ENCODE measurements around the gene PRAF2. TPM values are rescaled to one million over a fixed set of nuclear protein-coding genes. Genes with fewer than 3 reads are reported as not detected.

PRAF2 gene
- total RNA-seq, 4 donors from 2014 or later = 9.6 to 20.9 (median 17.2) TPM

DNA sequence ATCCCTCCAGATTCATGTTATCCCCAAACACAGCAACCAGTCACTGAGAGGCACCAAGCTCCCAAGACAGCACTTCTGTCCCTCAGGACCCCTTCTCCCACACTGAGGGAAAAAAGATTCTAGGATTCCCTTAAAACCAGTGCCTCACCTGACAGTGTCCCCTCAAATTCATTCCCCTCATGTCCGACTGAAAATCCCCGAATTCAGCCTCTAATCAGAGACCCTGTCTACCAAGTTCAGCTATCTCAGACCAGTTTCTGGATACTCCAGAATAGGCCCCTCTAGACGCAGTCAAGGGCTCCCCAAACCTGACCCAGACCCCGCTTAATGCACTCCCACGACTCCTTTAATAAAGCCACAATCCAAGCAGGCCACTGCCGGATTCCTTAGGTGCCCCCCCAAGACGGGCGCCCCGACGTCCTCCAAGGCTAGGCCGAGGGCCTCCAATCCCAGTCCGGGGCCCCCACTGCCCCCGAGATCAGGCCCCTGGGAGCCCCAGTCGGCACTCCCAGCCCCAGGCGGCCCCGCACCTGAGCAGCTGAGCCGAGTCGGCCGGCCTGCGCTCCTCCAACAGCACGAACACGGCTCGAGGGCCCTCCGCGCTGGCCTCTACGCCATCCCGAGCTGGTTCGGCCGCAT is 31.1 kb downstream of the PRAF2 start:
- Histone ChIP-seq H3K27ac (peak overlapping the region; percentile 97 to 100 (median 98)), H3K9me3 (no peaks in the 10 kb centered on the region), H3K4me1 (peaks cover 5 to 32% (median 9%) of the 10 kb centered on the region in 3 donors), H3K27me3 (no peaks in the 10 kb centered on the region), H3K36me3 (peaks cover 0 to 19% of the 10 kb centered on the region in 2 donors), H3K4me3 (peak overlapping the region; percentile 84 to 100)
- no peak for ATAC-seq
- TF ChIP-seq EP300 (IDR thresholded peaks at IDR 0.05) = no peak
- TF ChIP-seq POLR2AphosphoS5 (IDR thresholded peaks at IDR 0.05) = no peak
- no peak for TF ChIP-seq POLR2A (IDR thresholded peaks at IDR 0.05)
- TF ChIP-seq, protein P1, sequence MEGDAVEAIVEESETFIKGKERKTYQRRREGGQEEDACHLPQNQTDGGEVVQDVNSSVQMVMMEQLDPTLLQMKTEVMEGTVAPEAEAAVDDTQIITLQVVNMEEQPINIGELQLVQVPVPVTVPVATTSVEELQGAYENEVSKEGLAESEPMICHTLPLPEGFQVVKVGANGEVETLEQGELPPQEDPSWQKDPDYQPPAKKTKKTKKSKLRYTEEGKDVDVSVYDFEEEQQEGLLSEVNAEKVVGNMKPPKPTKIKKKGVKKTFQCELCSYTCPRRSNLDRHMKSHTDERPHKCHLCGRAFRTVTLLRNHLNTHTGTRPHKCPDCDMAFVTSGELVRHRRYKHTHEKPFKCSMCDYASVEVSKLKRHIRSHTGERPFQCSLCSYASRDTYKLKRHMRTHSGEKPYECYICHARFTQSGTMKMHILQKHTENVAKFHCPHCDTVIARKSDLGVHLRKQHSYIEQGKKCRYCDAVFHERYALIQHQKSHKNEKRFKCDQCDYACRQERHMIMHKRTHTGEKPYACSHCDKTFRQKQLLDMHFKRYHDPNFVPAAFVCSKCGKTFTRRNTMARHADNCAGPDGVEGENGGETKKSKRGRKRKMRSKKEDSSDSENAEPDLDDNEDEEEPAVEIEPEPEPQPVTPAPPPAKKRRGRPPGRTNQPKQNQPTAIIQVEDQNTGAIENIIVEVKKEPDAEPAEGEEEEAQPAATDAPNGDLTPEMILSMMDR (IDR thresholded peaks at IDR 0.05) = no peak
- 67% methylated on average over 1 of the region's 29 CpGs; no CpG with 5 or more reads in 1 of the 2 donors for WGBS, 2 donors (ENCODE audit: low coverage in 1 of 2)

DNA sequence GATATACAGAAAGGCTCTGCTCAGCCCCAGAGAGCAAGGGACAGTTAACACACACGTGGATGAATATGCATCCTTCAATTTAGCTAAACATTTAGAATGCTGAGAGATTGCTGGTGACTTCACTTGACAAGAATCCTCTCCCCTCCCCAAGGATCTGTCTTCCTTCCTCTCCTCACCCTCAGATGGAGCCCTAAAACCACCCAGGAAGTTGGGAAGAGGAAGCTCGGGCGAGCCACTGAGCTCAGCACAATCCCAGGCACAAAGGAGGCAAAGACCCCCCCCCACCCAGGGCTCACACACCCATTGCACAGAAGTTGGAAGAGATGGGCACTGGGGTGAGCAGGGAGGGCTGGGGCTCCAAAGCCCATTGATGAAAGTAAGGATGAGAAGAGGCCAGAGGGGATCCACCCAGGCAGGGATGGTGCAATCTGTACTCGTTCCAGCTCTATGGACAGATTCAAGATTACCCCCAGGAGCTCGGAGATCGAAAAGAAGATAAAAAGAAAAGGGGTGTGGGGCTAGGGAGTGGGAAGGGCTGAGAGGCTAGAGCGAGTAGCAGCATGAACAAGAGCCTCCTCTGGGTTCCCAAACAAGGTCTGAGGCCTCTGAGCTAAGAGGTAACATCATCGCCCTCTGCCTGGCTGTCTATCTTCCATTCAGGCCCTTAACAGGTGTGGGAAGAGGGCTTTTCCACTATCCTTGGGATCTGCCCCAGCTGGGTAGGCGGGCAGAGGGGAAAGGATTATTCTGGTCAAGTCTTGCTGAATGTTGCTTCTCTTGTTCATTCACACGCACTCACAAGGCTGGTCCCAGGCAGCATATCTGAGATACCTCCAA is 31.8 kb downstream of the PRAF2 start:
- no peaks in the 10 kb centered on the region for H3K27me3 ChIP-seq
- H3K27ac ChIP-seq = peak overlapping the region; percentile 97 to 100 (median 98)
- peaks cover 0 to 26% of the 10 kb centered on the region in 2 donors for H3K36me3 ChIP-seq
- H3K4me1 ChIP-seq = peaks cover 5 to 32% (median 9%) of the 10 kb centered on the region in 3 donors
- WGBS, 2 donors (ENCODE audit: low coverage in 1 of 2) = 3 to 20% methylated on average over 1 to 5 of the region's 10 CpGs
- no peak for ATAC-seq
- TF ChIP-seq EP300 (IDR thresholded peaks at IDR 0.05) (no peak), POLR2AphosphoS5 (IDR thresholded peaks at IDR 0.05) (no peak), POLR2A (IDR thresholded peaks at IDR 0.05) (peak; percentile 11 to 17)
- TF ChIP-seq, protein P1 (IDR thresholded peaks at IDR 0.05) = no peak
- H3K9me3 ChIP-seq = no peaks in the 10 kb centered on the region
- peak overlapping the region; percentile 84 to 100 for H3K4me3 ChIP-seq

DNA sequence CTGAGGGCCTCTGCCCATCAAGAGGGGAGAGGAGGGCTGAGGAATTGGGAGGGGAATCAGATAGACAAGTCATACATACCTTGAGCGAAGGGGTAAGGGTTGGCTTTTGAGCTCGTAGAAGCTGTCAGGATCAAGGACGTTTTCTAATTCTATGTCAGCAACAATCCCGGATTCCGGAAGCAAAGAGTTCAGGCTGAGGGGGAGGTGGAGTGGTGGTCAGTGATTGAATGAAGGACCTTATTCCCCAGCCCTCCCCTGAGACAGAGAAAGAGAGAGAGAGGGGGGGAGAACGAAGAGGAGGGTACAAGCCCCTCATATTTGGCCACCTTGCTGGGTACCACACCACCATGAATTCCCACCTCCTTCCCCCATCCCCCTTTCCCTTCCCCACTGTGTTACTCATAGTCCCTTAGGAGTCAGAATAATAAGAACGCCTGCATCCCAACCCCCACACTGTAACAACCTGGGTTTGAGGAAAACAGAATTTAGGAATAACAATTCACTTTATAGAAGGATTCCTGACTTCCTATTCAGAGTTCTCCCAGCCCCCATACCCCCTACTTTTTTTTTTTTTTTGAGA is 33.3 kb downstream of the PRAF2 start:
- no peak for ATAC-seq
- WGBS, 2 donors (ENCODE audit: low coverage in 1 of 2) = 6 to 50% methylated on average over 1 to 2 of the region's 7 CpGs
- H3K36me3 ChIP-seq = peaks cover 0 to 39% of the 10 kb centered on the region in 2 donors
- H3K4me1 ChIP-seq = peaks cover 5 to 37% (median 9%) of the 10 kb centered on the region in 3 donors
- H3K4me3 ChIP-seq = peak overlapping the region; percentile 84 to 100
- no peaks in the 10 kb centered on the region for H3K9me3 ChIP-seq
- no peak for TF ChIP-seq EP300 (IDR thresholded peaks at IDR 0.05)
- no peak for TF ChIP-seq POLR2A (IDR thresholded peaks at IDR 0.05)
- TF ChIP-seq, protein P1 (IDR thresholded peaks at IDR 0.05) = no peak
- TF ChIP-seq POLR2AphosphoS5 (IDR thresholded peaks at IDR 0.05) = no peak
- no peaks in the 10 kb centered on the region for H3K27me3 ChIP-seq
- H3K27ac ChIP-seq = peak overlapping the region; percentile 97 to 100 (median 98)

DNA sequence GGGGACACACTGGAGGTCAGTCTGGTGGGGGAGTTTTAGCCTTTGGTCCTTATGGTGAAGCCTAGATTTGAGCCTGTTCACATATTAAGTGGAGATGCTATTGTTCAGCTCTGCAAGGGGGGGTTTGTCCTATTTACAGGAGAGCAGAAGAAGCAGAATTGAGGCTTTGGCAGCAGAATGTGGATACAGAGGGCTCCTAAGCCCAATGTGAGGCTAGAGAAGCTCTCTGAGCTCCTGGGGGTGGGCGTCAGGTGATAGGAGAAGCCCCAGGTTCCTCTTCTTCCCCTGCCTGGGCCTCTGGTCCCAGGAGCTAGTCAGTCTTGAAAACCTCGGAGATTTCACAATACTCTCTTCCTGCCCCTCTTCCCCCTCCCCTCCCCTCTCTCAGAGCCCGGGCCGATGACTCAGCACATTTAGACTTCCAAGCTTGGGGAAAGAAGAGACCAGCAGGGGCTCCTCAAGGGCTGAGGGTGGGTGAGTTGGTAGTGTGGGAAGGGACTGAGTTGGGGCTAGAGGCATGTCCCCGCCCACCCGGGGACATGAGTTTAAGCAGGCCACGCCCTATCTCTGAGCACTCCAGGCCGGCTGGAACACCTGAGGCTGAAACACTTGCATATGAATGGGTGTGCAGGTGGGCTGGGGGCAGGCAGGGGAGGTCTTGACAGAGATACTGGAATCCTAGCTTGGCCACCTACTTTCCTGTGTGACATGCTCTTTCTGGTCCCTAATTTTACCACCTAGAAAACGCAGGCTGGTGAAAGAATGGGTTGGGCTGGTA is 34.0 kb downstream of the PRAF2 start:
- H3K27ac ChIP-seq = peak overlapping the region; percentile 97 to 100 (median 98)
- peak overlapping the region; percentile 84 to 100 for H3K4me3 ChIP-seq
- TF ChIP-seq POLR2A (IDR thresholded peaks at IDR 0.05) = no peak
- peak; percentile 24 for TF ChIP-seq POLR2AphosphoS5 (IDR thresholded peaks at IDR 0.05)
- no CpG with 5 or more reads among the region's 9 CpGs for WGBS, 2 donors (ENCODE audit: low coverage in 1 of 2)
- peak; percentile 46 for ATAC-seq
- peaks cover 5 to 41% (median 9%) of the 10 kb centered on the region in 3 donors for H3K4me1 ChIP-seq
- peaks cover 0 to 41% of the 10 kb centered on the region in 2 donors for H3K36me3 ChIP-seq
- H3K9me3 ChIP-seq = no peaks in the 10 kb centered on the region
- no peaks in the 10 kb centered on the region for H3K27me3 ChIP-seq
